Measurements from ENCODE around the gene MBNL1. TPM values are rescaled to one million over a fixed set of nuclear protein-coding genes. Genes with fewer than 3 reads are reported as not detected.
A peak's percentile ranks its signal among the peaks of the same experiment; 100 is the strongest.

The MBNL1 gene
- total and polyA plus RNA-seq, 2 of the 13 experiments (the other 11 are each of a cell fraction or from before 2014, with no cell fraction given), result 27.1 to 55.4 TPM

DNA sequence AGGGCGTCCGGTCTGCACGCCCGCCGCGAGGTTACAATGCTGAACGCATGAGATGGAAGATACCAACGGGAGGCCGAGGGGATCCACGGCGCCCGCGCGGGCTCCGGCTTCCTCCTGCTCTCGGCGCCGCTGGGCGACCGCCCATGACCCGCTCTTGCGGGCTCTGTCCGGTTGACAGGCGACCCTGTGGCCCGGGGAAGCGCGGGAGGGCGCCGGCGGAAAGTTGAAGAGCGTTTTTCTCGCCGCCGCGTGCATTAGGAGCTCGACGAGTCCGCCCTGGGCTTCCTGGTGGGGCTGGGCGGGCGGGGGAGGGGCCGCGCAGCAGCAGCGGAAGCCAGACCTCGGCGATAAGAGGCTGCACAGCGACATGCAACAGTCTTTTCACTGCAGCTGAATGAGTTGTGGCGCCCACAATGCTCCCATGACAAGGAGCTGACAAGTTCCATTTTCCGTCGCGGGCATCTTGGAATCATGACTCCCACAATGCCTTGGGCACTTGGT is at the start of gene MBNL1 (continued):
- no peak for TF ChIP-seq ZNF710 (CRISPR knock-in tag; IDR thresholded peaks at IDR 0.05; ENCODE audit: borderline replicate concordance)
- TF ChIP-seq ISL2 (CRISPR knock-in tag; IDR thresholded peaks at IDR 0.05), result peak; percentile 71
- TF ChIP-seq, protein P1, sequence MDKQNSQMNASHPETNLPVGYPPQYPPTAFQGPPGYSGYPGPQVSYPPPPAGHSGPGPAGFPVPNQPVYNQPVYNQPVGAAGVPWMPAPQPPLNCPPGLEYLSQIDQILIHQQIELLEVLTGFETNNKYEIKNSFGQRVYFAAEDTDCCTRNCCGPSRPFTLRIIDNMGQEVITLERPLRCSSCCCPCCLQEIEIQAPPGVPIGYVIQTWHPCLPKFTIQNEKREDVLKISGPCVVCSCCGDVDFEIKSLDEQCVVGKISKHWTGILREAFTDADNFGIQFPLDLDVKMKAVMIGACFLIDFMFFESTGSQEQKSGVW (CRISPR knock-in tag; IDR thresholded peaks at IDR 0.05; ENCODE audit: borderline replicate concordance), result no peak
- TF ChIP-seq, protein P2, sequence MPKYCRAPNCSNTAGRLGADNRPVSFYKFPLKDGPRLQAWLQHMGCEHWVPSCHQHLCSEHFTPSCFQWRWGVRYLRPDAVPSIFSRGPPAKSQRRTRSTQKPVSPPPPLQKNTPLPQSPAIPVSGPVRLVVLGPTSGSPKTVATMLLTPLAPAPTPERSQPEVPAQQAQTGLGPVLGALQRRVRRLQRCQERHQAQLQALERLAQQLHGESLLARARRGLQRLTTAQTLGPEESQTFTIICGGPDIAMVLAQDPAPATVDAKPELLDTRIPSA (CRISPR knock-in tag; IDR thresholded peaks at IDR 0.05; ENCODE audit: borderline replicate concordance), result peak; percentile 78; the same call in 1 of the 2 replicates
- peak; percentile 57 for TF ChIP-seq MEIS2 (CRISPR knock-in tag; IDR thresholded peaks at IDR 0.05)
- TF ChIP-seq, protein P3, sequence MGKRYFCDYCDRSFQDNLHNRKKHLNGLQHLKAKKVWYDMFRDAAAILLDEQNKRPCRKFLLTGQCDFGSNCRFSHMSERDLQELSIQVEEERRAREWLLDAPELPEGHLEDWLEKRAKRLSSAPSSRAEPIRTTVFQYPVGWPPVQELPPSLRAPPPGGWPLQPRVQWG (CRISPR knock-in tag; IDR thresholded peaks at IDR 0.05; ENCODE audit: borderline replicate concordance, low read depth), result no peak
- TF ChIP-seq EHMT2 (IDR thresholded peaks at IDR 0.05; ENCODE audit: borderline replicate concordance, low read depth, low read length), result no peak
- TF ChIP-seq, protein P4, sequence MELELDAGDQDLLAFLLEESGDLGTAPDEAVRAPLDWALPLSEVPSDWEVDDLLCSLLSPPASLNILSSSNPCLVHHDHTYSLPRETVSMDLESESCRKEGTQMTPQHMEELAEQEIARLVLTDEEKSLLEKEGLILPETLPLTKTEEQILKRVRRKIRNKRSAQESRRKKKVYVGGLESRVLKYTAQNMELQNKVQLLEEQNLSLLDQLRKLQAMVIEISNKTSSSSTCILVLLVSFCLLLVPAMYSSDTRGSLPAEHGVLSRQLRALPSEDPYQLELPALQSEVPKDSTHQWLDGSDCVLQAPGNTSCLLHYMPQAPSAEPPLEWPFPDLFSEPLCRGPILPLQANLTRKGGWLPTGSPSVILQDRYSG (CRISPR knock-in tag; IDR thresholded peaks at IDR 0.05), result no peak; the same call in 1 of the 2 replicates
- TF ChIP-seq SATB2 (CRISPR knock-in tag; IDR thresholded peaks at IDR 0.05), result peak; percentile 77; the same call in 1 of the 2 replicates
- TF ChIP-seq ZNF747 (CRISPR knock-in tag; IDR thresholded peaks at IDR 0.05; ENCODE audit: borderline replicate concordance), result peak; percentile 32; the same call in 1 of the 2 replicates
- no peak for TF ChIP-seq ZNF343 (CRISPR knock-in tag; IDR thresholded peaks at IDR 0.05)
- TF ChIP-seq, protein P5, sequence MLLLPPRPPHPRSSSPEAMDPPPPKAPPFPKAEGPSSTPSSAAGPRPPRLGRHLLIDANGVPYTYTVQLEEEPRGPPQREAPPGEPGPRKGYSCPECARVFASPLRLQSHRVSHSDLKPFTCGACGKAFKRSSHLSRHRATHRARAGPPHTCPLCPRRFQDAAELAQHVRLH (CRISPR knock-in tag; IDR thresholded peaks at IDR 0.05; ENCODE audit: borderline replicate concordance, low read depth), result peak; percentile 53; the same call in 1 of the 2 replicates
- TF ChIP-seq KAT7 (CRISPR knock-in tag; IDR thresholded peaks at IDR 0.05; ENCODE audit: borderline replicate concordance), result no peak; the same call in 1 of the 2 replicates
- TF ChIP-seq ARID2 (CRISPR knock-in tag; IDR thresholded peaks at IDR 0.05; ENCODE audit: borderline replicate concordance), result peak; percentile 91
- no peak for TF ChIP-seq SRF (IDR thresholded peaks at IDR 0.05; ENCODE audit: low read depth, low read length)
- TF ChIP-seq ZBTB7A (CRISPR knock-in tag; IDR thresholded peaks at IDR 0.05), result no peak
- TF ChIP-seq ZBTB1 (CRISPR knock-in tag; IDR thresholded peaks at IDR 0.05; ENCODE audit: borderline replicate concordance), result no peak
- peak; percentile 85; the same call in 1 of the 2 replicates for TF ChIP-seq ZNF256 (CRISPR knock-in tag; conservative IDR thresholded peaks at IDR 0.05)
- no peak; the same call in 1 of the 2 replicates for TF ChIP-seq ZNF441 (CRISPR knock-in tag; IDR thresholded peaks at IDR 0.05; ENCODE audit: borderline replicate concordance)
- peak; percentile 82; the same call in 1 of the 2 replicates for TF ChIP-seq KLF11 (CRISPR knock-in tag; IDR thresholded peaks at IDR 0.05)
- TF ChIP-seq YY1 (IDR thresholded peaks at IDR 0.05; ENCODE audit: insufficient read depth, insufficient replicate concordance, low read depth, low read length), result peak; percentile 20
